Measurements from ENCODE around the gene CARD19. TPM values are rescaled to one million over a fixed set of nuclear protein-coding genes. Genes with fewer than 3 reads are reported as not detected.

Gene CARD19
- total RNA-seq, 1 experiment from 2014 or later = 69.8 TPM

- H3K27me3 ChIP-seq (ENCODE audit: control insufficient read depth, insufficient read depth, low read length) = peaks cover 1% of the 10 kb centered on the region; the same call in 1 of the 2 replicates
- no peaks in the 10 kb centered on the region for H3K36me3 ChIP-seq (replicated peaks; ENCODE audit: control insufficient read depth, insufficient read depth, low read length)
- peak; percentile 80 for DNase-seq
- peak overlapping the region; percentile 61 for H3K4me3 ChIP-seq (ENCODE audit: insufficient read depth, low read depth, low read length)
Observed at GRCh38 chr9:93059011-93059714, 36.9 kb upstream of the CARD19 start.

GRCh38 chr9:93059715-93060578, 36.1 kb upstream of the CARD19 start:
- peak; percentile 69 for DNase-seq
- Histone ChIP-seq H3K27me3 (ENCODE audit: control insufficient read depth, insufficient read depth, low read length) (peaks cover 1% of the 10 kb centered on the region; the same call in 1 of the 2 replicates), H3K36me3 (replicated peaks; ENCODE audit: control insufficient read depth, insufficient read depth, low read length) (no peaks in the 10 kb centered on the region), H3K4me3 (ENCODE audit: insufficient read depth, low read depth, low read length) (no peak overlapping the region)

GRCh38 chr9:93060746-93061259, 35.2 kb upstream of the CARD19 start:
- Histone ChIP-seq H3K4me3 (ENCODE audit: insufficient read depth, low read depth, low read length) (no peak overlapping the region), H3K27me3 (ENCODE audit: control insufficient read depth, insufficient read depth, low read length) (peaks cover 1% of the 10 kb centered on the region; the same call in 1 of the 2 replicates), H3K36me3 (replicated peaks; ENCODE audit: control insufficient read depth, insufficient read depth, low read length) (no peaks in the 10 kb centered on the region)
- no peak for DNase-seq

GRCh38 chr9:93061260-93061751, 34.7 kb upstream of the CARD19 start:
- Histone ChIP-seq H3K4me3 (ENCODE audit: insufficient read depth, low read depth, low read length) (no peak overlapping the region), H3K36me3 (replicated peaks; ENCODE audit: control insufficient read depth, insufficient read depth, low read length) (no peaks in the 10 kb centered on the region), H3K27me3 (ENCODE audit: control insufficient read depth, insufficient read depth, low read length) (peaks cover 1% of the 10 kb centered on the region; the same call in 1 of the 2 replicates)
- DNase-seq = no peak

- Histone ChIP-seq H3K36me3 (replicated peaks; ENCODE audit: control insufficient read depth, insufficient read depth, low read length) (no peaks in the 10 kb centered on the region), H3K27me3 (ENCODE audit: control insufficient read depth, insufficient read depth, low read length) (peaks cover 1% of the 10 kb centered on the region; the same call in 1 of the 2 replicates)
- peak; percentile 86 for DNase-seq
Observed at GRCh38 chr9:93061791-93062763, 33.9 kb upstream of the CARD19 start.

GRCh38 chr9:93064392-93065134, 31.5 kb upstream of the CARD19 start:
- Histone ChIP-seq H3K27me3 (ENCODE audit: control insufficient read depth, insufficient read depth, low read length) (no peaks in the 10 kb centered on the region; the same call in 1 of the 2 replicates), H3K4me3 (ENCODE audit: insufficient read depth, low read depth, low read length) (no peak overlapping the region), H3K36me3 (replicated peaks; ENCODE audit: control insufficient read depth, insufficient read depth, low read length) (no peaks in the 10 kb centered on the region)
- no peak for DNase-seq

More at GRCh38 chr9:93061791-93062763, 33.9 kb upstream of the CARD19 start:
- no peak overlapping the region for H3K4me3 ChIP-seq (ENCODE audit: insufficient read depth, low read depth, low read length)

- DNase-seq = no peak
- no peak overlapping the region for H3K4me3 ChIP-seq (ENCODE audit: insufficient read depth, low read depth, low read length)
- no peaks in the 10 kb centered on the region for H3K36me3 ChIP-seq (replicated peaks; ENCODE audit: control insufficient read depth, insufficient read depth, low read length)
- H3K27me3 ChIP-seq (ENCODE audit: control insufficient read depth, insufficient read depth, low read length) = no peaks in the 10 kb centered on the region
Observed at GRCh38 chr9:93065135-93065720, 30.8 kb upstream of the CARD19 start.

- Histone ChIP-seq H3K27me3 (ENCODE audit: control insufficient read depth, insufficient read depth, low read length) (no peaks in the 10 kb centered on the region), H3K36me3 (replicated peaks; ENCODE audit: control insufficient read depth, insufficient read depth, low read length) (no peaks in the 10 kb centered on the region), H3K4me3 (ENCODE audit: insufficient read depth, low read depth, low read length) (no peak overlapping the region)
- DNase-seq = no peak
Observed at GRCh38 chr9:93066978-93067603, 28.9 kb upstream of the CARD19 start.

GRCh38 chr9:93068956-93069355, 27.1 kb upstream of the CARD19 start:
- H3K27me3 ChIP-seq (ENCODE audit: control insufficient read depth, insufficient read depth, low read length) = no peaks in the 10 kb centered on the region
- no peaks in the 10 kb centered on the region for H3K36me3 ChIP-seq (replicated peaks; ENCODE audit: control insufficient read depth, insufficient read depth, low read length)
- H3K4me3 ChIP-seq (ENCODE audit: insufficient read depth, low read depth, low read length) = no peak overlapping the region
- no peak for DNase-seq

GRCh38 chr9:93071464-93071863, 24.6 kb upstream of the CARD19 start:
- DNase-seq = peak; percentile 91
- no peaks in the 10 kb centered on the region for H3K27me3 ChIP-seq (ENCODE audit: control insufficient read depth, insufficient read depth, low read length)
- no peak overlapping the region for H3K4me3 ChIP-seq (ENCODE audit: insufficient read depth, low read depth, low read length)
- H3K36me3 ChIP-seq (replicated peaks; ENCODE audit: control insufficient read depth, insufficient read depth, low read length) = no peaks in the 10 kb centered on the region

- Histone ChIP-seq H3K36me3 (replicated peaks; ENCODE audit: control insufficient read depth, insufficient read depth, low read length) (no peaks in the 10 kb centered on the region), H3K4me3 (ENCODE audit: insufficient read depth, low read depth, low read length) (no peak overlapping the region), H3K27me3 (ENCODE audit: control insufficient read depth, insufficient read depth, low read length) (no peaks in the 10 kb centered on the region)
- no peak for DNase-seq
Observed at GRCh38 chr9:93072383-93072795, 23.6 kb upstream of the CARD19 start.

- Histone ChIP-seq H3K36me3 (replicated peaks; ENCODE audit: control insufficient read depth, insufficient read depth, low read length) (no peaks in the 10 kb centered on the region), H3K27me3 (ENCODE audit: control insufficient read depth, insufficient read depth, low read length) (no peaks in the 10 kb centered on the region), H3K4me3 (ENCODE audit: insufficient read depth, low read depth, low read length) (no peak overlapping the region)
- no peak for DNase-seq
Observed at GRCh38 chr9:93076101-93076791, 19.8 kb upstream of the CARD19 start.
